ENCODE data around the gene ETV5.
"Not testable (repeated sequence)": the region's sequence is repeated elsewhere in the genome, so short reads cannot be mapped to it uniquely, and the experiment has no call there.

Gene ETV5

DNA sequence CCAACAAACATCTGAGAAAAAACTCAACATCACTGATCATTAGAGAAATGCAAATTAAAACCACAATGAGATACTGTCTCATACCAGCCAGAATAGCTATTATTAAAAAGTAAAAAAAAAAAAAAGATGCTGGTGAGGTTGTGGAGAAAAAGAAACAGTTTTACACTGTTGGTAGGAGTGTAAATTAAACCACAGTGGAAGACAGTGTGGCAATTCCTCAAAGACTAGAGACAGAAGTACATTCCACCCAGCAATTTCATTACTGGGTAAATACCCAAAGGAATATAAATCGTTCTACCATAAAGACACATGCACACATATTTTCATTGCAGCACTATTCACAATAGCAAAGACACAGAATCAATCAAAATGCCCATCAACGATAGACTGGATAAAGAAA is 89.6 kb downstream of the ETV5 start:
- not testable (repeated sequence) for FAIRE-seq

DNA sequence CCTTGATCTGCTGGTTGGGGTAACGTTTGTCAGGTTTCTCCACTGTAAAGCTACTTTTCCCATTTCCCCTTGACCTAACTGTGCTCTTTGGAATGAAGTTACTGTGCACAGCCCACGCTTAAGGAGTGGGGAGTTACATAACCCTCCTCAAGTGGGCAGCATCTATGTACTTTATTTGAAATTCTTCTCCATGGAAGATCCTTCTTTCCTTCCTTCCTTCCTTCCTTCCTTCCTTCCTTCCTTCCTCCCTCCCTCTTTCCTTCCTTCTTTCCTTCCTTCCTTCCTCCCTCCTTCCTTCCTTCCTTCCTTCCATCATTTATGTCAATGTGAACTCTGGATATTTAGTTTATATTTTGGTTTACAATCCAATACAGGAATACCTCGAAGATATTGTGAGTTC is 94.0 kb downstream of the ETV5 start:
- FAIRE-seq: no peak

DNA sequence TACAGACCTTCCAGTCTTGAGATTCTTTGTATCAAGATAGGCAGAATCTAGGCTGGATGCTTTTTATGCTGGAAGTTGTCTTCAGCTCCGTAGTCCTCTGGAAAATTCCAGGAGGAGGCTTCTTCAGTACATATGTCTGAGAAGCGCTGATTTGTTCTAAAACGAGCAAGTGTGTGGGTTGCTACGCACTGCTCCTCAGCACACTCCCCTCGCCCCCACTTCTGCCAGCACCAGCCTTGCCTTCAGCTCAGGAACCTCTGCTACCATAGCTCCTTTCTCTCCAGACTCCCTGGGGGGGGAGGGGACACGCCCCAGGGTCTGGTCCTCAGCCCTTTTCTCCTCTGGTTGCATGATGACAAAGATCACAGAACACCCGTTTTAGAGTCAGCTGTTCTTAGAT is 95.6 kb downstream of the ETV5 start:
- no peak for FAIRE-seq

DNA sequence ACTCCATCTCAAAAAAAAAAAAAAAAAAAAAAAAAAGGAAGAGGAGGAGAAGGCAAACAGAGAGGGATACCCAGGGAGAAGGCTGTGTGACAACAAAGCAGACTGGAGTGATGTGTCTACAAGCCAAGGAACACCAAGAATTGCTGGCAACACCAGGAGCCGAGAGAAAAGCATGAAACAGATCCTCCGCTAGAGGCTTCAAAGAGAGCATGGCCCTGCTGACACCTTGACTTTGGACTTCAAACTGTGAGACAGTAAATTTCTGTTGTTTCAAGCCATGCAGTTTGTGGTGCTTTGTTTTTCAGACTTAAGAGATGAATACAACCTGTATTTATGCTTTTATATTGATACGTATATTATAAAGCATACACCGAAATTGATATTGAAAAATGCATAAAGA is 96.8 kb downstream of the ETV5 start:
- no peak for FAIRE-seq

DNA sequence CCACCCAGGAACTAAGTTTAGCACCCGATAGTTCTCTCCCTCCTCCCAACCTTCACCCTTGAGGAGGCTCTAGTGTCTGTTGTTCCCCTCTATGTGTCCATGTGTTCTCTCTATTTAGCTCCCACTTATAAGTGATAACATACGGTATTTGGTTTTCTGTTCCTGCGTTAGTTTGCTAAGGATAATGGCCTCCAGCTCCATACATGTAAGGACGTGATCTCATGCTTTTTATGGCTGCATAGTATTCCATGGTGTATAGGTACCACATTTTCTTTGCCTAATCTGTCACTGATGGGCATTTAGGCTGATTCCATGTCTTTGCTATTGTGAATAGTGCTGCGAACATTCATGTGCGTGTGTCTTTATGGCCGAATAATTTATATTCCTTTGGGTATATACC is 104.2 kb downstream of the ETV5 start:
- no peak for FAIRE-seq

- FAIRE-seq: no peak
Measured at GRCh38 chr3:186004209-186004608, 104.7 kb downstream of the ETV5 start.

- no peak for FAIRE-seq
Measured at GRCh38 chr3:186003610-186004009, 105.3 kb downstream of the ETV5 start.

DNA sequence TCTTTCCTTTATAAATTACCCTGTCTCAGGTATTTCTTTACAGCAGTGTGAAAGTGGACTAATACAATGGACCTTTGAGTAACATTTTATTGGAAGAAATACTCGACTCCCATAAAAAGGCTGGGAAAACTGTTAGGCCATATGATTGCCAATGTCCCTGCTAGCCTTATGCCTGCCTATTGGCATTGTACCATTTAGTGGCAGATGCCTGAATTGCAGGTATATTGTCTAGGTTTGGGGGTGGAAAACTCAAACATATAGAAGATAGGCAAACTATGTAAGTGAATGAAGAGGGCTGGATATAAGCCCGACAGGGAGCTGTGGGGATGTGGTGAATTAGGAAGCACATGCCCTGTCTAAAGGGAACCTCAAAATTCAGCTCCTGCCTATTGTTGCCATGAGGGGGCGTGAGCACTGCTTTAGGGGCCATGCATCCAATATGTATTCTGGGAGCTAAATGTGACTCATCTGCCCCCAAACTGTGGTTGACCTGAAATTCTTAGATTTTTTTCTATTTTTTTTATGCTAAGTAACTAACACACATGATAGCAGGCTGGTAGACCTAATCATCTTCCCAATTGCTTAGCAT is 105.9 kb downstream of the ETV5 start:
- FAIRE-seq: no peak

DNA sequence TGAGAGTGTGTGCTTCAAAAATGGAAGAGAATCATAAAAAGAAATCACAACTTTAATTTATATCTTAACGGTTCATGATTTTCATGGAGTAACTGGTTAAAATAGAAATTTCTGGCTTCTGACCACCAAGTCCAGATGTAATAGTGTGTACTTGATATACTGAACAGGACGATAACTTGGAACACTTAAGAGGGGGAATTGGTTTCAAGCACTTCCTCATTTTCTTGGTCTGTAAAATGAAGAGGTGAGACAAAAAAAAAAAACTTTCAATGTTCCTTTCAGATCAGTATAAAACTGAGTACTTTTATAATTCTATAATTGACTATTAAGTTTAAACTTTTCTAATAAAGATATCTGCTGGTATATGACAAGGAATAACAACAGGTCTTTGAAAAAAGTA is 107.0 kb downstream of the ETV5 start:
- no peak for FAIRE-seq

- no peak for FAIRE-seq
Measured at GRCh38 chr3:185999221-185999620, 109.7 kb downstream of the ETV5 start.

DNA sequence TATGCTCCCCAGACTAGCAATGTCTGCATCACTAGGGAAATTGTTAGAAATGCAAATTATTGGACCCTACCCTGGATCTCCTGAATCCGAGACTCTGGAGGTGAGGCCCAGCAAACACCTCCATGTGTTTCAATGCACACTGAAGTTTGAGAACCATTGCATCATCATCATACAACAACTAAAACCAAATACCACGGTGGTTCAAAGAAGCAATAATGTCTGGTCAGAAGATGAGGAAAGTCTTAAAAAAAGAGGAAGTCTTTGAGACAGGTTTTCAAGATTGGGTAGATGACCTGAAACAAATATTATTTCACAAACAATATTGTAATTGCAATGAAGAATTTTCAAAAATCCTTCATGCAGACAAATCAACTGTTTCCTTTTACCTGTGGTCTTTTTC is 110.8 kb downstream of the ETV5 start:
- no peak for FAIRE-seq

GRCh38 chr3:185997130-185997529 is 111.8 kb downstream of the ETV5 start:
- FAIRE-seq: no peak

Data from colon (tissue), 2 donors.